ENCODE data around the gene SLC51B.
"Not testable (repeated sequence)": the region's sequence is repeated elsewhere in the genome, so short reads cannot be mapped to it uniquely, and the experiment has no call there.

Gene SLC51B

DNA sequence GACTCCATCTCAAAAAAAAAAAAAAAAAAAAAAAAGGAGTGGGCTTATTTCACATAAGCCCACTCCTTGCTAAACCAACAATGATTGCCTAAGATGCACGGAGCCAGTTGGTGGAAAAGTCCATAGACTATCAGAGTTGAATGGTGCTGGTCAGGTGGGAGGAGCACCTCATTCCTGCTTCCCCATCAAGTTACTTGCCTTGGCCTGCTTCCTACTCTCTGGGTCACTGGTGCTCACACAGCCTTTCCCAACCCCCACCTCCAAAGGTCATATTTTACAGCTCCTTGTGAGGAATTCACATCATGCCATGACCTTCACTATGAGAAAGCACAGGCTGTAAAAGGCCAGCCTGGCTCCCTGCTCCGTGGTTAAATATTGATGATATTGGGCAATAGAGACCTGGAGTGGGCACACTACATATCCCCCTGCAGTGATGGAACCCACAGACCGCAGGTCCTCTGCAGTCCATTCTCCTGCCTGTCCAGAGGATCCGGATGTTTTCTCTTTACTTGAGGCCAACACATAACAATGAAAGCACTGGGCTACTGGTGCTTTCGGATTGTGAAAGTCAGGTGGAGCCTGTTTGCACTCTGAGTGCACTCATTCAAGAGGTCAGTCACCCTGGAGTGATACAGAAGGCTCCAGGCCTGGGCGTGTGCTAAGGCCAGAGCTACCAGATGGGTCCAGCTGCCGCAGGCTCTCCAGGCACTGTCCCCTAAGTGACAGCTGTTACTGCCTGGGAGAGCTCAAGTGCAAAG lies at the start of gene SLC51B:
SLC51B (plus strand) TSS at position 664 of the 758 bp plus-strand sequence. CDS start 4,618 bp downstream, outside the sequence.
- DNase-seq = no peak

DNA sequence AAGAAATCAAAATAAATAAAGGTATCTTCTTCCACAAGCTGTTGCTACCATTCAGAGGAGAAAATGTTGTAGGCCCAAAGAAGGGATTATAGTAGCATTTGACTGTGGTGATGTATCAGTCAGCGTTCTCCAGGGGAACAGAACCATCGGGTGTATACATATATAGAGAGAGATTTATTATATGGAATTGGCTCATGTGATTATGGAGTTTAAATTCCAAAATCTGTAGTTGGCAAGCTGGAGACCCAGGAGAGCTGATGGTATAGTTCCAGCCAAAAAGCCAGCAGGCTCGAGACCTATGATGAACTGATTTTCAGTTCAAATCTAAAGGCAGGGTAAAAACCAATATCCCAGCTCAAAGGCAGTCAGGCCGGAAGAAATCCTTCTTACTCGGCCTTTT lies 48.1 kb upstream of the SLC51B start:
- DNase-seq = no peak

DNA sequence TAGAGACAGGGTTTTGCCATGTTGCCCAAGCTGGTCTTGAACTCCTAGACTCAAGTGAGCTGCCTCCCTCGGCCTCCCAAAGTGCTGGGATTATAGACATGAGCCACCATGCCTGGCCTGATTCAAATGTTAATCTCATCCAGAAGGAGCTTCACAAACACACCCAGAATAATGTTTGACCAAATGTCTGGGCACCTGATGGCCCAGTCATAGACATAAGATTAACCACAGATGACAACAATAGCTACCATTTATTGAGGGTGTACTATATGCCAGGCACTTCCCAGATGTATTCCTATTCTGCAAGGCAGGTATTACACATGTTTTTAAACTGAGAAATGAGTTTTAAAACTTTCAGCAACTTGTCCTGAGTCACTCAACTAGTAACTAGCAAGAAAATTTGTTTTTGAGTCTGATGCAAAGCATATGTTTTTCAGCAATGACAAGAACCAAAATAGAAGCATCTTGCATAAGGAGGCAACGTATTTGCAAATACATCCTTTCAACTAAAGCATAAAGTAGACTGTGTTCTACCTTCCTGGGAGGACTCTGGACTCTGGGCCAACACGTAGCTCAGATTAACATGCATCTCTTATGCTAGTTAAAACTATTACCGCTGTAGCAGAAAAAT lies 47.3 kb upstream of the SLC51B start:
- DNase-seq = no peak

DNA sequence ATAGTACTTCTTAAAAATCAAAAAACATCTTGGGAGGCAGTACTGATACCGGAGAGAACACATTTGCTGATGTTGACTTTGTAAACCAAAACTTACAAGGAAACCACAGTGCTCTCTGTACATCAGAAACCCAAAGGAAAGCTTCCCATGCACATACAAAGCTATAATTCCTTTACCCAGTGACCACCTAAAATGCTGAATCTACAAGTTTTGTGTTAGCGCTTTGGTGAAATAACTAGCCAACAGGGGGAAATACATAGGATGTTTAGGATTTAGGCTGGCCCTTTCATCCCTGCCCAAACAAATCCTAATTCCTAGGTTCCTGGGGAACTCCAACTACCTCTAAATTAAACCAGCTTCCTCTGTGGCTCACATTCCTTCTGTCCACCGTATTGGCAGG lies 40.2 kb upstream of the SLC51B start:
- no peak for DNase-seq

DNA sequence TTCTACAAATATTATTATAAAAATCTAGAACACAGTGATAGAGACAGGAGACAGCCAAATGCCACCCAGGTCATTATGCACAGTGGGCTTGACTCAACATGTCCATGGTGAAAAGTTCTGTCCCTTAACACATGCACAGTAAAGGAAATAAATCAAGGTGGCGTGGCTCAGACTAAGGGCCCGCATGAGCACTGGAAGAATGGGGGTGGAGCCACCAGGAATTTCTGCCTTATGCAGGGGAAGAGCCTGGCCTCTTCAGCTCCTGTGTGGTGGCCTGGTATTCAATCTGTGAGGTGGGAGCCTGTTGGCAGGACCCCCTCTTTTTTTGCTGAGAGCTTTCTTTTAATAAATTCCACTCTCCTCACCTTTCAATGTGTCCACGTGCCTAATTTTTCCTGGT lies 38.3 kb upstream of the SLC51B start:
- no peak for DNase-seq

DNA sequence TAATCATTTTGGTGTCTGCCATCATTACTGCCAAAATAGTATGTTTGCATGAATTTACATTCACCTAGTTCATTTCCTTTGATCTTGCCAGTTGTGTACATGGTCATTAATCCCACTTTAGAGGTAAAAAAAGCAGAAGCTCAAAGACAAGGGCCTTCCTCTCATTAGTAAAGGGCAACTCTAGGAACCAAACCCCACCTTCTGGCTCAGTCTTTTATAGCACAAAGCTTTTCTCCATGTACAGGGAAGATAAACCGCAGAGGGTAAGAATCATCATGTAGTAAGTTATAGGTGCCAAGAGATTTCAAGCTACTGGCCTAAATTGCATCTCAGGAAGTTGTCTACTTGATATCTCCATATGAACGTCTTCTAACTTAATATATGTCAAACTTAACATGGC lies 36.2 kb upstream of the SLC51B start:
- peak; percentile 82 to 88 for DNase-seq

DNA sequence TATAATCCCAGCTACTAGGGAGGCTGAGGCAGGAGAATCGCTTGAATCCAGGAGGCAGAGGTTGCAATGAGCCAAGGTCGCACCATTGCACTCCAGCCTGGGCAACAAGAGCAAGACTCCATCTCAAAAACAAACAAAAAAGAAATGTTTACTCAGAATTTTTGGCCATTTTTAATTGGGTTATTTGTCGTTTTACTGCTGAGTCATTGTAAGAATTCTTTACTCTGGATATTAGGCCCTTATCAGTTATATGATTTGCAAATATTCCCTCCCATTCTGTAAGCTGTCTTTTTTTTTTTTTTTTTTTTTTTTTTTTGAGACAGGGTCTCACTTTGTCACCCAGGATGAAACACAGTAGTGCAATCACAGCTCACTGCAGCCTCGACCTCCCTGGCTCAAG lies 34.0 kb upstream of the SLC51B start:
- not testable (repeated sequence) for DNase-seq

DNA sequence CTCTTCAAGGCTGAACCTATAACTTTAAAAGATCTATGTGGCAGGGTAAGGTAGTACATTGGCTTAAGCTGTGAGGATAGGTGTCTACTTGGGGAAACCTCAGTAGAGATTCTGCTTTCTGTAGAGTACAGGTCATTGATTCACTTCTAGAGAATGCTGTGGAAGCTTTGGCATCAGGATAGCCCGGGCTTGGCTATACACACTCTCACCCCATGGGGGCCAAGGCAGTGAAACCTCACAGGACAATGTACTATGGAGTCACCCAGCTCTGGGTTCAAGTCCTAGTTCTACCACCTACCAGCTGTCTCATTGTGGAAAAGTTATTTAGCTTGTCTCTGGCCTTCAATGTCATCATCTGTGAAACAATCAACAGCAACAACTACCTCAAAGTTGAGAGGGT lies 24.8 kb upstream of the SLC51B start:
- DNase-seq = no peak

DNA sequence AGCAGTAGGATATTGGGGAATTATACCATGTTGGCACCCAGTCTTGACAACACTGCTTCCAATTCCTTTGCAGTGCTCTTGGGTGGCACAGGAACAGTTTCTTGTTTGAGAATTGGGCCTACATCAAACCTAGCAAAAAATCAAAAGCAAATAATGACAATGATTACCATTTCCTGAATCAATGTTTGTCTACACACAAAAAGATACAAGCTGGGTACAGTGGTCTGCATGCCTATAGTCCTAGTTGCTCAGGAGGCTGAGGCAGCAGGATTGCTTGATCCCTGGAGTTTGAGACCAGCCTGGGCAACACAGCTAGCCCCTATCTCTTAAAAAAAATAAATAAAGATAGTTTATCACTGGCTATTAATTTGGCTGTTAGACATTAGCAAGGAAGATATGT lies 23.7 kb upstream of the SLC51B start:
- no peak for DNase-seq

DNA sequence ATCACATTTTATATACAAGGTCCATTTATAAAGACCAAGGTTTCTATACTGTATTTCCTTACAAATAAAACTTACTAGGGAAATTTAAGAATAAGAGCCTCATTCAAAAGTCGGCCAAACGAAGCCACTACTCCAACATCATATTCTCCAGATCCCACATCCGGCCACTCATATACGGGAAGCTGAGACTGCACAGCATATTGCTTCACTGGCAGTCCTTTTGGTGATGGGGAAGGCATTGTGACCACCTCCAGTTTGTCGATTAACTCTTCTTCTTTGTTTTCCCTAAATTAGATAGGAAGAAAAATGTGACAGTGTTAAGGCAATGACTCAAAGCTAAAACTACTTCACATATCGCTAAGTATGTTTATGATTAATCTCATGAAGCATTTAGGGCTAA lies 18.4 kb upstream of the SLC51B start:
- no peak for DNase-seq

DNA sequence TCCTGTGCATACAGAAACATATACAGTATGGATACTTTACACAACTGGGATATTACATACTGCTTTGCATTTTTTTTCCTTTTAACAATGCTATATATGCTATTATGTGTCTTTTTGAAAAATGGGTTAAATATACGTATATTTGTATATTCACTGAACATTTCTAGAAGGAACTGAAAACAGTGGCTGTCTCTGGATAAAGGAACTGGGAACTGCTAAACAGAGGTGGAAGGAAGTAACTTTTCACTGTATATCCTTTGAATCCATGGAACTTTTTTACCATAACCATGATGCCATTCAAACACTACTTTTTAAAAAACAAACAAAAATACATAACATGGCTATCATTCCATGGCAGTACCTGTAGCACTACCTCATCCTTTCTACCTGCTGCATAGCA lies 17.6 kb upstream of the SLC51B start:
- DNase-seq = no peak

DNA sequence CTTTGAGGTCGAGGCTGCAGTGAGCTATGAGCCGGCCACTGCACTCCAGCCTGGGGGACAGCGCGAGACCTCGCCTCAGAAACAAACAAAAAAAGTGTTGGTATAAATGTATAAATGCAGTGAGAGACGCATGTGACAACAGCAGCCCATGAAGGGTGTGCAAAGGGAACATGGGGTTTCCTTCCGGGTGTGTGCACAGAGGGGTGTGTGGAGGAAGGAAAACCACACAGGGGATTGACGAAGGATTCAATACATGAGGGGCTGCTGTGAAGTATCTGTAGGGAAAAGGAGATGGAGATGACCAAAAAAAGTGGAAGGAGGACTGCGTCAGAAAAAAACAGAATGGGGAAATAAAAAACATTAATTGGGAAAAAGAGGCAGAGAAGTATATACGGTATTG lies 16.8 kb upstream of the SLC51B start:
- DNase-seq = peak in 1 of 2 experiments; percentile 21

DNA sequence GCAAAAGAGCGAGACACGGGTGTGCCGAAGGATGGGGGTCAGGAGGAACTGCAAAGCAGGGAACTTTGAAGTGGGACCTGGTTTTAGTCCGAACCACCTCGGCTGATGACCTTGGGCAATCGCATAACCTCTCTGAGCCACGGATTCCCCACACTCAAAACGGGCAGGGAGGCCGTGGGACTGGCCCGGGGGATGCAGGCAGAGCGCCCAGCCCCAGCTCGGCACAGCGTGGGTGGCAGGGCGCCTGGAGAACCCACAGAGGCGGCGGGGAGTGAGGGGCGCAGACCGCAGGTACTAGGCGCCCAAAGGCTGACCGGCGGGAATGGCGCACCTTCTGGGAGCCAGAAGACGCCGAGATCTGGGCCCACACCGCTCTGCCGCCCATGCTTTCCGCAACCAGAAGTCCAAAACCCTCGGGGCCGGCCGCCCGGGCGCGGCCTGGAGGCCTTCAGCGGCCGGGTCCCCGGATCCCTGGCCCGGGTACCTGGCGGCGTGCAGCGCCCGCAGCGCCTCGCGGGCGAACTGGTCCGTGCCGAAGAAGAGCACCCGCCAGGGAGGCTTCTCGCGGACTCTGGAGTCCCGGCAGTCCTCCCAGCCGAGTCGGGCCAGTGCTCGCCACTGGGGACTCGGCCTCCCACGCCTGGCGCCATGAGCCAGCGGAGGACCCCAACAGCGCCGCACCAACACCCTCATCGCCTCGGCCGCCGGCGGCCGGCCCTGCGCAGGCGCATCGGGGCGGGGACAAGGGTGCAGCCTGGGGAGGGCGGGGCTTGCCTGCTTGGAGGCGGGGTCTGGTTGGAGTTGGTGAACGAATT lies 16.1 kb upstream of the SLC51B start, which contains the start of gene MTFMT:
MTFMT (minus strand) TSS at position 719 of the 815 bp plus-strand sequence; CDS start at position 693, 26 bp downstream.
- DNase-seq = peak; percentile 69 to 74

DNA sequence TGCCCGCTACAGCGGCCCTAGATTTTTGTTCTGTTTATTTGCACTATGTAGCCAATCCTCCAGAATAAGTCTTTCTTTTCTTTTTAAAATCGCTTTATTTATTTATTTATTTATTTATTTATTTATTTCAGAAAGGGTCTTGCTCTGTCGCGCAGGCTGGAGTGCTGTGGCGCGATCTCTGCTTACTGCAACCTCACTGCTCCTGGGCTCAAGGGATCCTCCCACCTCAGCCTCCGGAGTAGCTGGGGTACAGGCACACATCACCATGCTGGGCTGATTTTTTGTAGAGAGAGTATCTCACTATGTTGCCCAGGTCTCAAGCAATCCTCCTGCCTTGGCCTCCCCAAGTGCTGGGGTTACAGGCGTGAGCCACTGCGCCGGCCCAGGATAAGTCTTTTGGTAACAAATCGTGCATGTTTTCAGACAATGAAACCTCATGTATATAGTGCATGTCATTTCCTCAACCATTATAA lies 15.4 kb upstream of the SLC51B start:
- DNase-seq = no peak

DNA sequence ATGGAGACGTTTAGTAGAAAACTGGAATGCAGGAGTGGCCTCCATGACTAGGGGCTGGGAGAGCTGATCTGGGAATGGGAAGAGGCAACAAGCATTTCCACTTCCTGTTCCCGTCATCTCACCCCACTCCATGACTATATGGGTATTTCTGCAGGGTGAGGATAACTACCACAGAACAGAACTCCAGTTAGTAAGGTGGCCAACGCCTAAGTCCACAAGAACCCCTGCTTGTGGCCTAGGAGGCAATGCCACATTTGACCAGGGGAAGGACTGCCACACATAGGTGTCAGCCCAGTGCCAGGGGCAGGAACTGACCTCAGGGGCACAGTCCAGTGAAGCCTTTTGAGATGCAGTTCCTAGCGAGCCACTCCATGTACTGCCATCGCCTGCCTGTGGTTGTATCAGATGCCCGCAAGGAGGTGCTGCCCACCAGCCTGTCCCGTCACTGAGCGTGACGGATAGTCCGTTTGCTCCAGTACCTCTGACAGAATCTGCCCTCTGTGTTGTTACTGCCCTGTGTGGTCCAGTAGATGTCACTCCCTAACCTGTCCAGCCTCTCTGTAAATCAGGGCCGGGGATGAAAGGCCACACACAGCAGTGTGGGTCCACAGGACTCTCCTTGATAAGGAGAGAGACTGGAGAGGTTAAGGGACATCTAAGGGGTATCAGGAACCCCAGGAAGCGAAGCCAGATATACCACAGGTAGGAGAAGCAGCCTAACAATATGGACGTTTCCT lies 12.2 kb upstream of the SLC51B start:
- peak; percentile 68 to 70 for DNase-seq

DNA sequence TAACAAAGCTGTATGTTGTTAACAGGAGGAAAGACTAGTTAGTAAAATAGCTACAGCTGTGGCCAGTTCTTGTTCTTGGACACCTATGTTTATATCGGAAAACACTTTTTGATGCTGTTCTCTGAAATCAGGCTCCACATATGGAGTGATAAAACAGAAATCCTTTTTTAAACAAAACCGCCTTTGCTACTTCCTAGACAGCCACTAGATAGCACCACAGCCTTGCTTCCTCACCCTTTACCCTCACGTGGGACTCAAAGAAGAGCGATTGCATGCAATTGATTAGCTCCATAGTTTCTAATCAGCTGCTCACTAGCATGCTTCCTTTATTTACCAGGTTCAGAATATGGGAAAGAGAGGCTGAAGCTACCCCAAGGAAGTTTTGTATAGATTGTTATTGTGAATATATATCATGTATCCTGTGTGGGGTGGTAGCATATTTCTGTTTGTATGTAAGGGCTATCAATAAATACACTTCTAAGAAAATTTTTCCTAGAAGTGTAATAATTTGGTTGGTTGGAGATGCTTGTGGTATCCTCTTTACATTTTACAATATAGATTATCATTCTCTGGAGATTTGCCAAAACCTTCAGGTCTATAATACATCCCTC lies 11.4 kb upstream of the SLC51B start:
- peak; percentile 75 to 93 for DNase-seq

DNA sequence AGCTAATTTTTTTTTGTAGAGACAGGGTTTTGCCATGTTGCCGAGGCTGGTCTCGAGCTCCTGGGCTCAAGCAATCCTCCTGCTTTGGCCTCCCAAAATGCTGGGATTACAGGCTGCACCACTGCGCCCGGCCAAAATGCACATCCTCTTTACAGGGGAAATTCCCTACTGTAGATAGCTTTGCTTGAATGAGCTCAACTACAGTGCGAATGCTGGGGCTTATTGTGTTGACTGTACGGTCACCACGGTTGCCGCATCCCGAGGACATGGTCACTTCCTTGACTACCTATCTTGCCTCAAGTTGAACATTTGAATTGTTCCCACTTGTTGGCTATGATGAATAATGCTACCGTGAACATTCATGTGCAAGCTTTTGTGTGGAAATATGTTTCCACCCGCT lies 10.5 kb upstream of the SLC51B start:
- DNase-seq = no peak

DNA sequence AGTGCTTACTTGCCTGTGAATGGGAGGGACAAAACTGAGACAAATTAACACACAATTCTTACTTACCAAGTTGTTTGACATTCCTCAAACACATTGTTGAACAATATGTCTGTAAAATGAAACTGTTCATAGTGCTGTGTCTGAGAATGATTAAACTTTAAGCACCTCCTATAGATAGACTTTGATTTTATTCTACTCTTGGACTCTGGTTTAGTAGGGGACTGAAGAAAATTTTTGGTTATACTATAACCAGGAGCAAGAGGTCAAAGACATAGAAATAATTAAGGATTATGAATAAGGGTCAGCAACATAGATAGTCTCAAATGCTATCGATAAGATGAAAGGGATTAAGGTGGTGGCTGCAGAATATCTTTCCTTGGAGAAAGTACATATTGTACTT lies 7.9 kb upstream of the SLC51B start:
- no peak for DNase-seq

DNA sequence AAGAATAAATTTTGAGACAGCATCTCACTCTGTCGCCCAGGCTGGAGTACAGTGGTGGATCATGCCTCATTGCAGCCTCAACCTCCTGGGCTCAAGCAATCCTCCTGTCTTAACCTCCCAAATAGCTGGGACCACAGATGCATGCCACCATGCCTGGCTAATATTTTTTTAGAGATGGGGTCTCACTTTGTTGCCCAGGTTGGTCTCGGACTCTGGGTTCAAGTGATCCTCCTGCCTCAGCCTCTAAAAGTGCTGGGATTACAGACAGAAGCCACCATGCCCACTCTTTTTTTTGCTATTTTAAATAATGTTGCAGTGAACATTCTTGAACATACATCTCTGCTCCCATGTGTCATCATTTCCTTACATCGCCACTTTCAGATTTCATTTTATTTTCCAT lies 6.8 kb upstream of the SLC51B start:
- no peak for DNase-seq

DNA sequence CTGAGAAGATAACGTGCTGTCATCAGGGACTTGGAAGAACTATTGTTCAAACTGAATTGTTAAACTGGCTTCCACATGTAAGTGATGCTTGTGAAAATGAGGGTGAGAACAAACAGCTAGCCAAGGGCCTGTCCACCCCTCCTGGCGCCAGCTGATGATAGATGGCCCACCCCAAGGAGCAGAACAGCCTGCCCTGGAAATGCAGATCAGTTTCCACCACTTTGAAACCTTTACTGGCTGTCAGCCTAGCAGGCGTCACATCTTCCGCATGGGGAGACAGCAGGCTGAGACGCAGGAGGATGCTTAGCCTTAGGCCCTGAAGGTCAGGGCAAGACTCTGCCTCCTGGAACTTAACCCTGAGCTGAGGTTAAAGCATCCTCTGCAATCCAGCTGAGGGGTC lies 6.4 kb upstream of the SLC51B start:
- no peak for DNase-seq

DNA sequence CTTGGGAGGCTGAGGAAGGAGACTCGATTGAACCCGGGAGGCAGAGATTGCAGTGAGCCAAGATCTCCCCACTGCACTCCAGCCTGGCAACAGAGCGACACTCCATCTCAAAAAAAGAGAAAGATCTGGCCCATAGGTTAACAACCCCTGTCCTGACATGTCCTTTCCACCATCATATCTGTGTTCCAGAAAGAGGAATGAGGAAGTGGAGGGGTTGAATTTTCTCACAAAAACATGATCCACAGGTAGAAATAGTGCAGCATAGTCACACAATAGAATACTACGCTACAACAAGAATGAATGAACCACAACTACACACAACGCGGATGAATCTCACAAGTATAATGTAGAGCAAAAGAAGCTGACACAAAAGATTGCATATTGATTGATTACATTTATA lies 4.7 kb upstream of the SLC51B start:
- no peak for DNase-seq

DNA sequence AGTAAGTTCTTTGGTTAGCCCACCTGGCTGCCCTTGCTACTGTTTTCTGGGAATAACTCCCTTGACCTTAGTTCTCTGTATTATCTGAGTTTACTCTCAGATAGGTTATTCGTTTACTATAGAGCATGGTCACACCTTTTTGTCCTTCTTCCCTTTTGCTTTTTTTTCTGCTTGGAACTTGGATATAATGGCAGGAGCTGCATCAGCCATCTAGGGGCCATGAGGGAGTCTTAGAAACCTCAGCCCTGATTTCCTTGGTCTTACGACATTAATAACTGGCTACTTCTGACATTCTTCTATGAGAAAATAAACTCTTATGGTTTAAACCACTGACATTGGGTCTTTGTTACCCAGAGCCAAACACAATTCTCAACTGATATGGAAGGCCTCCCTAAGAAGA lies 3.4 kb upstream of the SLC51B start:
- no peak for DNase-seq

Data from Kasumi-1 (cell line).